Measurements from ENCODE around the gene NQO2. TPM values are rescaled to one million over a fixed set of nuclear protein-coding genes. Genes with fewer than 3 reads are reported as not detected.
A peak's percentile ranks its signal among the peaks of the same experiment; 100 is the strongest.
"Not testable (repeated sequence)": the region's sequence is repeated elsewhere in the genome, so short reads cannot be mapped to it uniquely, and the experiment has no call there.

Gene NQO2
- total and polyA plus RNA-seq, 2 donors from 2014 or later, result 37.0 to 291 TPM

- Histone ChIP-seq H3K36me3 (ENCODE audit: control insufficient read depth in 2 of 3, insufficient read depth in 3 of 3, low read length in 3 of 3) (peaks cover 0 to 10% (median 8%) of the 10 kb centered on the region in 3 donors), H3K9ac (ENCODE audit: low read length in 3 of 3) (peak overlapping the region in 1 of 3 donors; percentile 20), H3K27ac (ENCODE audit: low read depth in 2 of 2, low read length in 2 of 2) (peak overlapping the region; percentile 53 to 76), H3K27me3 (ENCODE audit: control insufficient read depth, insufficient read depth, low read length) (no peaks in the 10 kb centered on the region), H3K4me1 (ENCODE audit: control insufficient read depth in 2 of 3, insufficient read depth in 2 of 3, low read depth in 1 of 3, low read length in 3 of 3) (peaks cover 0 to 8% (median 5%) of the 10 kb centered on the region in 3 donors), H3K9me3 (ENCODE audit: control insufficient read depth in 2 of 3, insufficient read depth in 1 of 3, low read length in 3 of 3) (no peaks in the 10 kb centered on the region), H3K4me3 (ENCODE audit: low read length in 3 of 3) (peak overlapping the region; percentile 4 to 74 (median 62))
- no peak for FAIRE-seq
- peak; percentile 47 to 97 (median 76) for DNase-seq
- intact Hi-C loops (cut with DNase I), result no loop called here
- no peak for TF ChIP-seq CTCF (IDR thresholded peaks at IDR 0.05; ENCODE audit: borderline replicate concordance, extremely low read depth, insufficient read depth)
These were observed 24.2 kb downstream of the NQO2 start for GRCh38 chr6:3023663-3024483.

DNA sequence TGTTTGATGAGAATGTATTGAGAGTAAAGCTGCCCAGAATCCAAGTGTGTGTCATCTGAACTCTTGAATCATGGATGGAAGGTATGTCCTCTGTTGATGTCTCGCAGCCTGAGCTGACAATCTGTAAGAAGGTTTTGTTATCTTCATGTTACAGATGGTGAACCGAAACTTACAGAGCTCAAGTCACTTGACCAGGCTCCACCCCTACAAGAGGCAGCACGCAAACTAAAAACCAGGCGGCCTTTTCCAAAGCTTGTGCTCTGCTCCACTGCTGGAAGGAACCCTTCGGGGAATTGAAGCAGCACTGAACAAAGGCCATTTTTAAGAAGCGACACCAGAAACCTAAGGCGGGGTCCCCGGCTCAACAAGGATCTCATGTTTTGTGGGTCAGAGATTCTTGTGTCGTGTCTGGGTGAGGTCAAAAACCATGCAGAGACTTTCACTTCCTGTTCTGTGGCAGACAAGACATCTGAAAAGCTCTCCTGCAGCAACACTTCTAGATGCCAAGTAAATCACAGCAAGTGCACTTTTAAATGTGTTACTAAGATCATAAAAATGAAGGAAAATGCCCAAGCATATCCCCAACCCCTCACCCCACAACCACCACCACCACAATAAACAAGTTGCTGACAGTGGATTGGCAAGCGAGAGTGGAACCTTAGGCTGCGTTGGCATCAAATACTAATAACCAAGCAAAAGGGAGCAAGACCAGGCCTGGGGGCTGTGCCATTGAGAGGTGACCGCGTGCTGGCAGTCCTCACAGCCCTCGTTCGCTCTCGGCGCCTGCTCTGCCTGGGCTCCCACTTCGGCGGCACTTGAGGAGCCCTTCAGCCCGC is 27.3 kb downstream of the NQO2 start:
- Histone ChIP-seq H3K36me3 (ENCODE audit: control insufficient read depth in 2 of 3, insufficient read depth in 3 of 3, low read length in 3 of 3) (no peaks in the 10 kb centered on the region), H3K4me3 (ENCODE audit: low read length in 3 of 3) (no peak overlapping the region), H3K9ac (ENCODE audit: low read length in 3 of 3) (no peak overlapping the region), H3K9me3 (ENCODE audit: control insufficient read depth in 2 of 3, insufficient read depth in 1 of 3, low read length in 3 of 3) (no peaks in the 10 kb centered on the region), H3K27me3 (ENCODE audit: control insufficient read depth, insufficient read depth, low read length) (no peaks in the 10 kb centered on the region), H3K27ac (ENCODE audit: low read depth in 2 of 2, low read length in 2 of 2) (no peak overlapping the region), H3K4me1 (ENCODE audit: control insufficient read depth in 2 of 3, insufficient read depth in 2 of 3, low read depth in 1 of 3, low read length in 3 of 3) (peaks cover 0 to 8% (median 5%) of the 10 kb centered on the region in 3 donors)
- peak in 1 of 5 donors; percentile 24 for DNase-seq
- no peak for FAIRE-seq
- TF ChIP-seq CTCF (IDR thresholded peaks at IDR 0.05; ENCODE audit: borderline replicate concordance, extremely low read depth, insufficient read depth), result no peak
- intact Hi-C loops (cut with DNase I), result no loop called here

- intact Hi-C loops (cut with DNase I); H3K9me3 ChIP-seq (ENCODE audit: control insufficient read depth in 2 of 3, insufficient read depth in 1 of 3, low read length in 3 of 3); H3K9ac ChIP-seq (ENCODE audit: low read length in 3 of 3); H3K27me3 ChIP-seq (ENCODE audit: control insufficient read depth, insufficient read depth, low read length); H3K36me3 ChIP-seq (ENCODE audit: control insufficient read depth in 2 of 3, insufficient read depth in 3 of 3, low read length in 3 of 3); FAIRE-seq; H3K4me1 ChIP-seq (ENCODE audit: control insufficient read depth in 2 of 3, insufficient read depth in 2 of 3, low read depth in 1 of 3, low read length in 3 of 3); DNase-seq; H3K4me3 ChIP-seq (ENCODE audit: low read length in 3 of 3); H3K27ac ChIP-seq (ENCODE audit: low read depth in 2 of 2, low read length in 2 of 2): not testable (repeated sequence)
These were observed 28.5 kb downstream of the NQO2 start for GRCh38 chr6:3028156-3028555.
